Pancreas (tissue), 10 donors: ENCODE results near the gene HAGHL. TPM values are rescaled to one million over a fixed set of nuclear protein-coding genes. Genes with fewer than 3 reads are reported as not detected.

Source experiments
- ATAC-seq, 4 donors: fragments of 200-7000 bp; cut with Tn5 transposase; one replicate each; pipeline versions ENCODE4 v1.8.0 to v1.9.1; 2020; ENCODE audit warnings: mild to moderate bottlenecking in 4 of 4, moderate library complexity in 4 of 4
- DNase-seq, 6 donors: peaks; one replicate each; pipeline ENCODE4 v3.0.0-alpha.2; 2020
- FAIRE-seq: peaks from 2 replicates; lab custom pipeline; 2012; peaks lifted over from hg19 to GRCh38; lab: Jason Lieb, UNC
- H3K27ac ChIP-seq, 4 donors: fragments of 200-600 bp; sonication (generic); 1 replicate in 3 of 4; 2 replicates in 1 of 4; pipeline versions ENCODE4 v1.5.0 to v1.8.0; 2020
- H3K27me3 ChIP-seq, 4 donors: fragments of 200-600 bp; one replicate each; pipeline ENCODE4 v1.8.0; 2021
- H3K36me3 ChIP-seq, 3 donors: fragments of 200-600 bp; sonication (generic) in 1 of 3; one replicate each; pipeline versions ENCODE4 v1.5.0 to v1.8.0; 2020 to 2021
- H3K4me1 ChIP-seq, 3 donors: fragments of 200-600 bp; one replicate each; pipeline ENCODE4 v1.8.0; 2021
- H3K4me3 ChIP-seq, 4 donors: fragments of 200-600 bp; sonication (generic) in 2 of 4; one replicate each; pipeline versions ENCODE4 v1.5.0 to v1.8.0; 2020 to 2021
- H3K9me3 ChIP-seq, 4 donors: fragments of 200-600 bp; one replicate each; pipeline ENCODE4 v1.8.0; 2021
- CTCF ChIP-seq, 4 donors: fragments of 200-600 bp; sonication (generic) in 3 of 4; IDR thresholded peaks; one replicate each; pipeline versions ENCODE4 v1.5.0 to v1.8.0; 2021; ENCODE audit warnings: antibody characterized with exemption in 4 of 4
- WGBS, 2 donors: extraction: QIAGEN DNeasy Blood & Tissue Kit; methylation state at CpG; one replicate each; pipeline ENCODE4 v1.1.7; 2013; 5-methylcytosine and 5-hydroxymethylcytosine counted together
- intact Hi-C, 3 donors: fragments of 100-400 bp; cut with DNase I; formaldehyde crosslinking; loops; one replicate each; pipeline versions ENCODE4 v1.11.1 to v1.14.2; 2022
- microRNA-seq, 2 donors: library from miRNA; unstranded; fragments of <30 nt; microRNA quantifications; one replicate each; pipeline versions ENCODE4 to v1.1.0, GENCODE V29; 2019 to 2020
- polyA plus RNA-seq, 2 donors: library from polyadenylated mRNA; stranded (reverse); fragments of 200-250 nt; gene quantifications; one replicate each; pipeline ENCODE4 v1.2.3, GENCODE V29; 2013
- total RNA-seq, 6 donors: library from RNA; stranded (reverse); fragmentation: NEBNext Ultra II Directional in 4 of 6; extraction: Animal tissue kit (Norgen Biotek cat#: 25700) in 4 of 6; gene quantifications; one replicate each; pipeline versions ENCODE4 v1.2.1 to v1.2.4, GENCODE V29; 2021 to 2023
- donor health status: healthy with polysubstance abuse.
- donor health status: DM: no; HTN: no; CAD: no; lungs with moderate emphysema.
- donor health status: DM: no; HTN: no; CAD: no.
- donor health status: control.
- donor health status: control.
- donor health status: Bipolar disorder and iron deficiency.
- donor health status: DM: yes; HTN: yes; CAD: no.
- donor health status: DM: no; HTN: no; CAD: no.
- donor health status: DM: no; HTN: no; CAD: no.
- donor health status: DM: yes; HTN: yes; CAD: no.

Gene HAGHL
- total and polyA plus RNA-seq, 8 donors = 0.47 to 17.5 (median 1.6) TPM

GRCh38 chr16:778447-778846 lies 51.5 kb downstream of the HAGHL start:
- WGBS, 2 donors = 57 to 62% methylated on average over 11 of the region's 11 CpGs

GRCh38 chr16:778909-779527 lies 52.1 kb downstream of the HAGHL start:
- TF ChIP-seq CTCF (IDR thresholded peaks at IDR 0.05) = no peak
- DNase-seq (no peak), ATAC-seq (no peak), FAIRE-seq (no peak)
- 62 to 81% methylated on average over 6 of the region's 6 CpGs for WGBS, 2 donors
- no peak overlapping the region for H3K27ac ChIP-seq
- H3K4me1 ChIP-seq = no peaks in the 10 kb centered on the region
- H3K9me3 ChIP-seq = no peaks in the 10 kb centered on the region
- no peak overlapping the region for H3K4me3 ChIP-seq
- intact Hi-C loops = no loop called here
- no peaks in the 10 kb centered on the region for H3K36me3 ChIP-seq
- no peaks in the 10 kb centered on the region for H3K27me3 ChIP-seq

More at GRCh38 chr16:778447-778846, 51.5 kb downstream of the HAGHL start:
- TF ChIP-seq CTCF (IDR thresholded peaks at IDR 0.05) = no peak
- FAIRE-seq (no peak), ATAC-seq (peak in 1 of 4 donors; percentile 8), DNase-seq (no peak)
- intact Hi-C loops = no loop called here
- no peaks in the 10 kb centered on the region for H3K9me3 ChIP-seq
- H3K27ac ChIP-seq = no peak overlapping the region
- H3K4me1 ChIP-seq = no peaks in the 10 kb centered on the region
- H3K36me3 ChIP-seq = no peaks in the 10 kb centered on the region
- H3K4me3 ChIP-seq = no peak overlapping the region
- no peaks in the 10 kb centered on the region for H3K27me3 ChIP-seq

Small RNAs within 50 kb of the gene (microRNA-seq; reads per million reads assigned to microRNA genes)
- 0 reads per million in 2 donors for gene MIR662

Other genes with a start within 250 kb of the HAGHL start
- gene CAPN15, start 199.4 kb upstream of the HAGHL start, total RNA-seq = 10 to 100 TPM; 25.4 to 53.6 (median 37.2) TPM
- 10 to 100 TPM; 48.3 to 75.7 TPM for gene CAPN15, start 199.4 kb upstream of the HAGHL start, polyA plus RNA-seq
- gene PRR35, start 166.7 kb upstream of the HAGHL start, total RNA-seq = 1 to 10 TPM in 1 of 6 donors, under 1 TPM in 5; 0.09 to 1.0 (median 0.70) TPM
- under 1 TPM; 0.38 to 0.72 TPM for gene PRR35, start 166.7 kb upstream of the HAGHL start, polyA plus RNA-seq
- under 1 TPM in 4 of 6 donors, not detected in 2; 0.08 to 0.28 (median 0.14) TPM for gene NHLRC4, start 160.1 kb upstream of the HAGHL start, total RNA-seq
- gene NHLRC4, start 160.1 kb upstream of the HAGHL start, polyA plus RNA-seq = under 1 TPM; 0.05 to 0.27 TPM
- gene PIGQ, start 157.1 kb upstream of the HAGHL start, total RNA-seq = 10 to 100 TPM; 29.7 to 48.4 (median 40.0) TPM
- gene PIGQ, start 157.1 kb upstream of the HAGHL start, polyA plus RNA-seq = 100 to 1,000 TPM in 1 of 2 donors, 10 to 100 TPM in 1; 79.5 to 165 TPM
- gene RAB40C, start 137.0 kb upstream of the HAGHL start, total RNA-seq = 10 to 100 TPM; 19.4 to 42.4 (median 30.6) TPM
- gene RAB40C, start 137.0 kb upstream of the HAGHL start, polyA plus RNA-seq = 10 to 100 TPM; 47.0 to 71.4 TPM
- gene WFIKKN1, start 96.1 kb upstream of the HAGHL start, total RNA-seq = 1 to 10 TPM in 3 of 6 donors, under 1 TPM in 3; 0.75 to 2.0 (median 1.2) TPM
- 10 to 100 TPM in 1 of 2 donors, 1 to 10 TPM in 1; 2.6 to 13.8 TPM for gene WFIKKN1, start 96.1 kb upstream of the HAGHL start, polyA plus RNA-seq
- gene METTL26, start 90.8 kb upstream of the HAGHL start, total RNA-seq = 10 to 100 TPM; 18.8 to 32.3 (median 24.4) TPM
- 100 to 1,000 TPM in 1 of 2 donors, 10 to 100 TPM in 1; 87.6 to 130 TPM for gene METTL26, start 90.8 kb upstream of the HAGHL start, polyA plus RNA-seq
- gene MCRIP2, start 85.3 kb upstream of the HAGHL start, total RNA-seq = 10 to 100 TPM; 19.0 to 33.9 (median 21.9) TPM
- gene MCRIP2, start 85.3 kb upstream of the HAGHL start, polyA plus RNA-seq = 10 to 100 TPM; 65.1 to 89.3 TPM
- gene WDR90, start 77.7 kb upstream of the HAGHL start, total RNA-seq = 10 to 100 TPM; 14.7 to 23.4 (median 19.3) TPM
- gene WDR90, start 77.7 kb upstream of the HAGHL start, polyA plus RNA-seq = 10 to 100 TPM; 85.5 to 91.3 TPM
- gene RHOT2, start 59.0 kb upstream of the HAGHL start, total RNA-seq = 10 to 100 TPM; 33.5 to 66.2 (median 45.6) TPM
- gene RHOT2, start 59.0 kb upstream of the HAGHL start, polyA plus RNA-seq = 100 to 1,000 TPM; 260 to 265 TPM
- 1 to 10 TPM in 1 of 6 donors, under 1 TPM in 5; 0.28 to 1.0 (median 0.84) TPM for gene RHBDL1, start 51.4 kb upstream of the HAGHL start, total RNA-seq
- gene RHBDL1, start 51.4 kb upstream of the HAGHL start, polyA plus RNA-seq = 1 to 10 TPM; 2.3 to 5.1 TPM
- gene STUB1, start 46.7 kb upstream of the HAGHL start, total RNA-seq = 10 to 100 TPM; 40.1 to 66.1 (median 56.0) TPM
- 100 to 1,000 TPM in 1 of 2 donors, 10 to 100 TPM in 1; 89.5 to 130 TPM for gene STUB1, start 46.7 kb upstream of the HAGHL start, polyA plus RNA-seq
- gene JMJD8, start 42.8 kb upstream of the HAGHL start, total RNA-seq = 10 to 100 TPM; 25.0 to 40.3 (median 30.9) TPM
- gene JMJD8, start 42.8 kb upstream of the HAGHL start, polyA plus RNA-seq = 10 to 100 TPM; 47.4 to 50.2 TPM
- 1 to 10 TPM; 3.5 to 7.5 (median 5.2) TPM for gene WDR24, start 36.7 kb upstream of the HAGHL start, total RNA-seq
- 1 to 10 TPM; 7.9 to 8.7 TPM for gene WDR24, start 36.7 kb upstream of the HAGHL start, polyA plus RNA-seq
- gene FBXL16, start 21.3 kb upstream of the HAGHL start, total RNA-seq = 1 to 10 TPM in 4 of 6 donors, under 1 TPM in 2; 0.60 to 2.8 (median 1.7) TPM
- 10 to 100 TPM in 1 of 2 donors, 1 to 10 TPM in 1; 4.8 to 17.7 TPM for gene FBXL16, start 21.3 kb upstream of the HAGHL start, polyA plus RNA-seq
- 10 to 100 TPM; 27.6 to 44.9 (median 37.7) TPM for gene METRN, start 12.0 kb upstream of the HAGHL start, total RNA-seq
- gene METRN, start 12.0 kb upstream of the HAGHL start, polyA plus RNA-seq = 10 to 100 TPM; 74.2 to 82.0 TPM
- gene ANTKMT, start 6.0 kb upstream of the HAGHL start, total RNA-seq = 10 to 100 TPM; 12.2 to 25.5 (median 20.1) TPM
- 10 to 100 TPM; 35.2 to 41.7 TPM for gene ANTKMT, start 6.0 kb upstream of the HAGHL start, polyA plus RNA-seq
- under 1 TPM; 0.16 to 0.95 (median 0.25) TPM for gene CCDC78, start 663 bp upstream of the HAGHL start, total RNA-seq
- 1 to 10 TPM; 2.1 to 7.7 TPM for gene CCDC78, start 663 bp upstream of the HAGHL start, polyA plus RNA-seq
- gene CIAO3, start 13.9 kb downstream of the HAGHL start, total RNA-seq = 10 to 100 TPM; 11.1 to 25.4 (median 14.1) TPM
- gene CIAO3, start 13.9 kb downstream of the HAGHL start, polyA plus RNA-seq = 10 to 100 TPM; 40.2 to 72.9 TPM
- gene MSLN, start 33.6 kb downstream of the HAGHL start, total RNA-seq = 1 to 10 TPM in 2 of 6 donors, under 1 TPM in 3, not detected in 1; 0.35 to 2.4 (median 0.90) TPM
- 1 to 10 TPM in 1 of 2 donors, under 1 TPM in 1; 0.96 to 4.6 TPM for gene MSLN, start 33.6 kb downstream of the HAGHL start, polyA plus RNA-seq
- gene RPUSD1, start 61.3 kb downstream of the HAGHL start, total RNA-seq = 10 to 100 TPM in 2 of 6 donors, 1 to 10 TPM in 4; 6.2 to 11.1 (median 8.6) TPM
- gene RPUSD1, start 61.3 kb downstream of the HAGHL start, polyA plus RNA-seq = 10 to 100 TPM; 17.7 to 21.1 TPM
- 10 to 100 TPM in 1 of 6 donors, 1 to 10 TPM in 5; 5.4 to 11.0 (median 6.5) TPM for gene CHTF18, start 61.5 kb downstream of the HAGHL start, total RNA-seq
- 10 to 100 TPM; 30.4 to 61.6 TPM for gene CHTF18, start 61.5 kb downstream of the HAGHL start, polyA plus RNA-seq
- gene GNG13, start 73.6 kb downstream of the HAGHL start, total RNA-seq = not detected
- gene GNG13, start 73.6 kb downstream of the HAGHL start, polyA plus RNA-seq = not detected
- 10 to 100 TPM in 4 of 6 donors, 1 to 10 TPM in 2; 9.3 to 17.6 (median 15.4) TPM for gene LMF1, start 243.9 kb downstream of the HAGHL start, total RNA-seq
- gene LMF1, start 243.9 kb downstream of the HAGHL start, polyA plus RNA-seq = 10 to 100 TPM; 48.3 to 64.6 TPM